22Rv1 (cell line): Measurements from ENCODE around the gene RAP1B.

Experiments used
- H3K27ac ChIP-seq: fragments of 450-650 bp; 2 replicates; pipeline ENCODE4 v1.5.1; 2017
- ZFX ChIP-seq: fragments of 450-650 bp; IDR thresholded peaks from 2 replicates; pipeline ENCODE4 v1.6.1; 2017; ENCODE audit warnings: antibody characterized with exemption, borderline replicate concordance
- TF ChIP-seq, protein P1 (sequence below): fragments of 450-650 bp; IDR thresholded peaks from 2 replicates; pipeline ENCODE4 v1.5.1; 2017; ENCODE audit warnings: mild to moderate bottlenecking

The RAP1B gene

DNA sequence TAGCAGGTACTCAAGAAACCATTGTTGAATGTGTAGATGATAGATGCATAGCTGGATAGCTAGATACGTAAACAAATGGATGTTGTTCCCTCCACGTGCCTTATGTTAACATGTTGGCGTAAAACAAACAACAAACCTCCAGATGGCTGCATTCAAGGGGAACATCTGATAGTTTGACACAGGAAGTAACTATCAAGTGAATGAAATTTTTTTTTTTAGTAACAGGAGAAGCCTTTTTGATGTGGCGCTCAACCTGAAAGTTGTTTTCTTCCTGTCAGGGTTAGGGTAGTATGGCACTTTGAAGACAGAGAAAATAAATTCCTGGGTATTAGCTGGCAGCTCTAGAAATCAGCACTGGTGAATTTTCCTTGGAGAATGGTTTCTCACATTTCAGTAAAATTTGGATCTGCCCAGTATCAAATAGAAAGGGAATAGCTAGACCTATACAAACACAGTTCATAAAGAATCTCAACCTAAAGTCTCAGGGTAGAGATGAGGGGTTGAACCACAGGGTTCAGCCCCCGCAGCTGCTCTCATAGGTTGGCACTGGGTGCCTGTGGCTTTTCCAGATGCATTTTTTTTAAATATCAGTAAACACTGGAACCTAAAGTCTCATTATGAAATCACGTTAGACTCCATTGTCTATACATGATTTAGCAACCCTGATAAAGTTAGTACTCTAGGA, 18.8 kb upstream of the RAP1B start:
- H3K27ac ChIP-seq = no peak overlapping the region

DNA sequence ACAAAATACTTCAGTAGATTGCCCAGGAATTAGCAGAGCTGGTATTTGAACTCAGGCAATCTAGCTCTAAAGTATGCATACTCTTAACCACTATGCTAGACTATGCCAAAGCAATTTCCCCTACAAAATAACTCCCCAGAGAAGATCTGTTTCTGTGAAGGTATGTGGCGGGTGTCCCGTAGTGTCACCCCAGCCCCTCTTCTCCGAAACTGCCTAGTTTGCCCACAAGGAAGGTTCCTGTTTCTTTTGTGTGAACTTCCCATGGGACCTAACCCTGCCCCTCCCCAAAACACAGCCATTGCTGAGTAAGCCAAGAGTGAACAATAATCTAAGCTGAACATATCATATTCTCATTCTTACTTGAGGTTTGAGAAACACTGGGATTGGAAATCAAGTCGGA, 15.5 kb upstream of the RAP1B start:
- no peak overlapping the region for H3K27ac ChIP-seq
- TF ChIP-seq, protein P1, sequence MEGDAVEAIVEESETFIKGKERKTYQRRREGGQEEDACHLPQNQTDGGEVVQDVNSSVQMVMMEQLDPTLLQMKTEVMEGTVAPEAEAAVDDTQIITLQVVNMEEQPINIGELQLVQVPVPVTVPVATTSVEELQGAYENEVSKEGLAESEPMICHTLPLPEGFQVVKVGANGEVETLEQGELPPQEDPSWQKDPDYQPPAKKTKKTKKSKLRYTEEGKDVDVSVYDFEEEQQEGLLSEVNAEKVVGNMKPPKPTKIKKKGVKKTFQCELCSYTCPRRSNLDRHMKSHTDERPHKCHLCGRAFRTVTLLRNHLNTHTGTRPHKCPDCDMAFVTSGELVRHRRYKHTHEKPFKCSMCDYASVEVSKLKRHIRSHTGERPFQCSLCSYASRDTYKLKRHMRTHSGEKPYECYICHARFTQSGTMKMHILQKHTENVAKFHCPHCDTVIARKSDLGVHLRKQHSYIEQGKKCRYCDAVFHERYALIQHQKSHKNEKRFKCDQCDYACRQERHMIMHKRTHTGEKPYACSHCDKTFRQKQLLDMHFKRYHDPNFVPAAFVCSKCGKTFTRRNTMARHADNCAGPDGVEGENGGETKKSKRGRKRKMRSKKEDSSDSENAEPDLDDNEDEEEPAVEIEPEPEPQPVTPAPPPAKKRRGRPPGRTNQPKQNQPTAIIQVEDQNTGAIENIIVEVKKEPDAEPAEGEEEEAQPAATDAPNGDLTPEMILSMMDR = no peak
- TF ChIP-seq ZFX = no peak

More for the DNA sequence above, 18.8 kb upstream of the RAP1B start:
- no peak for TF ChIP-seq ZFX
- TF ChIP-seq, protein P1 = no peak

DNA sequence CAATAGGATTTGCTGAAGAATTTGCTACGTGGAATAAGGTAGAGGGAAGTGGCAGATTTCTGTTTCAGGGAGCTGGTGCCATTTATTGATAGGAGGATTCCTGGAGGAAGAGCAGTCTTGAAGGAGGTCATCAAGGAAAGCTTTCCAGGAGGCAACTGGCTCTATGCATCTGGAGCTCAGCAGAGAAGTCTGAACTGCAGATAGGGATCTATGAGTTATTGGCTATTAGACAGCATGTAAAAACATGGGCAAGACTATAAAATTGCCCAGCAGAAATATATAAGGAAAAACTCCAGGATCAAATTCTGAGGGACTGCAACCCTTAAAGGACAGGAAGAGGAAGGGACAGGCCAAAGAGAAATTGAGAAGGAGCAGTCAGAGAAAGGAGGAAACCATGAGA, 8.9 kb upstream of the RAP1B start:
- no peak overlapping the region for H3K27ac ChIP-seq
- no peak for TF ChIP-seq ZFX
- TF ChIP-seq, protein P1 = no peak

DNA sequence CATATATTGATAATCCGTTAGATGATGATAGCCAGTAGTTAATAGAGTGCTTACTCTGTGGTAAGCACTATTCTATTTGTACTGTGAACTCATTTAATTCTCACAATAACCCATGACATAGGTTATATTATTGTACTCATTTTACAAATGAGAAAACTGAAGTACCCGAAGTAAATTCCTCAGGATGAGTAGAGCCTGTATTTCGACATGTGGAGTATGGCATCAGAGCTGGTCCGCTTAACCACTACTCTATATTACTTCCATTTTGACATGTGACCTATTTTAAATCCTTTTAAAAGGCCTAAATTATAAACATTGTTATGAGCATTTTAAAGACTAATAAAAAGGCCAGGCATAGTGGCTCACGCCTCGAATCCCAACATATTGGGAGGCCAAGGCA, 8.0 kb upstream of the RAP1B start:
- TF ChIP-seq, protein P1 = no peak
- TF ChIP-seq ZFX = no peak
- H3K27ac ChIP-seq = no peak overlapping the region

DNA sequence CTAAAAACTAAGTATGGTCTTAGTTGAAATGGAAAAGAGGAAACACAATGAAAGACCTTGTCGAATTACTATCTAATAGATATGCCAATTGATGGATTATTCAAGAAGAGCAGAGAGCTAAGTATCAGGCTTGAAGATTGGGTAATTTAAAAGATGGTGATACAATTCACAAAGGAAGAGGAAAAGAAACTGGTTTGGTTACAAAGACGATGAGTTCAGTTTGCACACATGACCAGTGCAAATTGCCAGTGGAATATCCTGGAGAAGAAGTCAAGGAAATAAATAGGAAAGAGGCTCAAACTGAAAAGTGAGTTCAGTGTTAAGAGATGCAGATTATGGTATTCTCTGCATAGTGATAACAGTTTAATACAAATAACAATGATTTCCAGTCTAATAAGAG, 2.5 kb upstream of the RAP1B start:
- TF ChIP-seq, protein P1 = no peak
- no peak for TF ChIP-seq ZFX
- no peak overlapping the region for H3K27ac ChIP-seq

DNA sequence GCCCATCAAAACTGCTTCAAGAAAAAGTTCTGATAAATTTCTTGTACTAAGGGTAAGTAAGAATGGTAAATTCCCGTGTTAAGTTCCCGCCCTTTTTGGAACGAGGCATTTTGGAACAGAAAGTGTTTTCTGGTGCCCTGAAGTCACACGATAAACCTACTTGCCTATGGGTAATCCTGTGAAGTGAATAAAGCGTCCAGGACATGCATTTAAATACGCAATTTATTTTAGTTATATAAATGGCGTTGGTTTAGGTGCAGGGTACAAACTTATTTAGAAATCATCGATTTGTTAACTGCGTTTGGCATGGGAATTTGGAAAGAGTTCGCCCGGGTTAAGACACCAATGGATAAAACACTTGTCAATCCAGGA, 715 bp upstream of the RAP1B start:
- H3K27ac ChIP-seq = peak overlapping the region; percentile 84
- TF ChIP-seq ZFX = no peak
- TF ChIP-seq, protein P1 = no peak

DNA sequence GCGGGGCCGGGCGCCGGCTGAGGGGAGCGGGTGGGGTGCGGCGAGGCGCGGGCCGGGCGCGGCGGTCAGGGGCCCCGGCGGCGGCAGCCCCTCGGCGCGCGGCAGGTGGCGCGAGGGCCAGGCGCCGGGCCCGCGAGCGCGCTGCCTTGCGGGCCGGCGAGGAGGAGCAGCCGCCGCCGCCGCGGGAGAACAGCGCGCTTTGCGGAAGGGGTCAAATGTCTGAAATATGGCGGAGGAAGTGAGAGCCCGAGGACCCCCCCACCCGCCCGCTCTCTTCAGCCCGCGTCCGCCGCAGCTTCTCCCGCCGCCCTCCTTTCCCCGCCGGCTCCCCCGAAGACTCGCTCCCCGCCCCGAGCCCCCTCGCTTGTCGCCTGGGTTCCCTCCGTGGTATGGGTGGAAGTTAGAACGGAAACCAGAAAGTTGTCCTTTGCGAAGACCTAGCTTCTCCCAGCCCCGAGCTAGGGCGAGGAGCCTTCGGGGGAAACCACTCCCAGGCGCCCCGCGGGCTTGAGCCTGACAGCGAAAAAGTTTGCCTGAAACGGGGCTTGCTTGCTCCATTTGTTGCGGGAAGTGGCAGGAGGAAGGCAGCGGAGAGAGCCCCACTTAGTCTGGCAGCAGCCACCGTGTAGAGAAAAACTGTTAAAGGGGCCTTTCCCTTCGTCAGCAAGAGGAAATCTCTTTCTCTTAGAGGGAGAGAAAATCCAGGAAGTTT, 551 bp downstream of the RAP1B start:
- TF ChIP-seq, protein P1 = no peak
- no peak for TF ChIP-seq ZFX
- peak overlapping the region; percentile 84 for H3K27ac ChIP-seq
